ENCODE results near the gene ACAD8. TPM values are rescaled to one million over a fixed set of nuclear protein-coding genes. Genes with fewer than 3 reads are reported as not detected.
A peak's percentile ranks its signal among the peaks of the same experiment; 100 is the strongest.

Gene ACAD8
- total and polyA plus RNA-seq, 3 experiments from 2014 or later: 20.9 to 28.2 (median 27.1) TPM

GRCh38 chr11:134223836-134224709 lies 29.3 kb upstream of the ACAD8 start, which contains the start of the genes NCAPD3 and VPS26B:
Gene NCAPD3 (minus strand): TSS chr11:134223967. CDS start chr11:134223926, 41 bp downstream.
Gene VPS26B (plus strand): TSS chr11:134224671. CDS start chr11:134225123, 452 bp downstream.
- Mint-ChIP-seq H3K27me3 (peaks cover 0 to 5% of the 10 kb centered on the region in 2 donors), H3K4me1 (peaks cover 57 to 70% (median 67%) of the 10 kb centered on the region in 3 donors), H3K9me3 (no peaks in the 10 kb centered on the region), H3K36me3 (peaks cover 0 to 27% (median 7%) of the 10 kb centered on the region in 3 donors), H3K27ac (peak within 1 kb of the TSS; percentile 97 to 99 (median 98)), H3K4me3 (peak within 1 kb of the TSS; percentile 94 to 99 (median 97))
- peak; percentile 94 to 97 (median 95) for DNase-seq
- ChIA-PET CTCF (interaction anchor here (0.8 to 3.7 kb wide), 10 partner anchors 13 to 52 kb away, joined by 3 to 24 read pairs (median 6); partner anchors contain the start of genes ACAD8, GLB1L3 and THYN1), POLR2A (interaction anchor here (0.6 to 2.9 kb wide), 10 partner anchors 8 to 276 kb away, joined by 3 to 36 read pairs (median 4); partner anchors contain the start of genes ACAD8, GLB1L3 and THYN1)
- H3K4me1 ChIP-seq (ENCODE audit: insufficient read depth, low read length): peaks cover 40% of the 10 kb centered on the region
- peak within 1 kb of the TSS; percentile 87 for H3K4me3 ChIP-seq (ENCODE audit: low read length)
- H3K9me3 ChIP-seq (ENCODE audit: low read length): no peaks in the 10 kb centered on the region
- H3K27me3 ChIP-seq (ENCODE audit: insufficient read depth, low read length, poor library complexity, severe bottlenecking): no peaks in the 10 kb centered on the region
- H3K27ac ChIP-seq (ENCODE audit: low read depth, low read length): peak within 1 kb of the TSS; percentile 87
- H3K36me3 ChIP-seq (ENCODE audit: insufficient read depth, low read length): no peaks in the 10 kb centered on the region

- DNase-seq: peak; percentile 27 to 68 (median 33)
- Mint-ChIP-seq H3K27me3 (peaks cover 0 to 5% of the 10 kb centered on the region in 2 donors), H3K27ac (peak overlapping the region; percentile 80 to 99 (median 94)), H3K9me3 (no peaks in the 10 kb centered on the region), H3K4me3 (peak overlapping the region; percentile 91 to 99 (median 97)), H3K4me1 (peaks cover 67 to 76% (median 76%) of the 10 kb centered on the region in 3 donors), H3K36me3 (peaks cover 0 to 26% (median 7%) of the 10 kb centered on the region in 3 donors)
- Histone ChIP-seq H3K4me1 (ENCODE audit: insufficient read depth, low read length) (peaks cover 50% of the 10 kb centered on the region), H3K36me3 (ENCODE audit: insufficient read depth, low read length) (no peaks in the 10 kb centered on the region), H3K27me3 (ENCODE audit: insufficient read depth, low read length, poor library complexity, severe bottlenecking) (no peaks in the 10 kb centered on the region), H3K9me3 (ENCODE audit: low read length) (no peaks in the 10 kb centered on the region), H3K4me3 (ENCODE audit: low read length) (peak overlapping the region; percentile 87), H3K27ac (ENCODE audit: low read depth, low read length) (peak overlapping the region; percentile 55)
- POLR2A ChIA-PET: interaction anchor here (0.7 to 2.9 kb wide), 6 partner anchors 20 to 277 kb away, joined by 3 to 36 read pairs (median 8); partner anchors contain the start of genes ACAD8, GLB1L3 and THYN1
- CTCF ChIA-PET: interaction anchor here (0.8 to 3.7 kb wide), 10 partner anchors 14 to 51 kb away, joined by 3 to 24 read pairs (median 6); partner anchors contain the start of genes ACAD8, GLB1L3 and THYN1
Measured at GRCh38 chr11:134224710-134225664, 28.4 kb upstream of the ACAD8 start.

- Histone ChIP-seq H3K4me3 (ENCODE audit: low read length) (no peak overlapping the region), H3K36me3 (ENCODE audit: insufficient read depth, low read length) (no peaks in the 10 kb centered on the region), H3K9me3 (ENCODE audit: low read length) (no peaks in the 10 kb centered on the region), H3K27ac (ENCODE audit: low read depth, low read length) (no peak overlapping the region), H3K27me3 (ENCODE audit: insufficient read depth, low read length, poor library complexity, severe bottlenecking) (no peaks in the 10 kb centered on the region), H3K4me1 (ENCODE audit: insufficient read depth, low read length) (peaks cover 63% of the 10 kb centered on the region)
- Mint-ChIP-seq H3K27me3 (peaks cover 0 to 5% of the 10 kb centered on the region in 2 donors), H3K27ac (peak overlapping the region in 4 of 8 donors; percentile 32 to 68 (median 60)), H3K4me3 (peak overlapping the region; percentile 66 to 98 (median 95)), H3K9me3 (no peaks in the 10 kb centered on the region), H3K36me3 (peaks cover 0 to 29% (median 5%) of the 10 kb centered on the region in 3 donors), H3K4me1 (peaks cover 76 to 86% (median 78%) of the 10 kb centered on the region in 3 donors)
- no peak for DNase-seq
- POLR2A ChIA-PET: no interaction called here
- CTCF ChIA-PET: interaction anchor here (1.3 to 3.7 kb wide), 4 partner anchors 18 to 51 kb away, joined by 3 to 24 read pairs (median 10); partner anchors contain the start of gene GLB1L3
Measured at GRCh38 chr11:134226806-134227325, 26.5 kb upstream of the ACAD8 start.

- POLR2A ChIA-PET: interaction anchor here (0.8 kb wide), 1 partner anchor 25 kb away, joined by 3 read pairs; the partner anchor contains the start of genes ACAD8 and THYN1
- H3K4me1 ChIP-seq (ENCODE audit: insufficient read depth, low read length): peaks cover 66% of the 10 kb centered on the region
Measured at GRCh38 chr11:134228625-134229024, 24.7 kb upstream of the ACAD8 start.

GRCh38 chr11:134229126-134229790 lies 24.1 kb upstream of the ACAD8 start:
- no peaks in the 10 kb centered on the region for H3K27me3 Mint-ChIP-seq
- H3K4me3 Mint-ChIP-seq: peak overlapping the region; percentile 27 to 76 (median 58)
- ChIA-PET CTCF (interaction anchor here (1.1 to 1.3 kb wide), 4 partner anchors 15 to 47 kb away, joined by 4 to 5 read pairs (median 4); partner anchors contain the start of genes ACAD8, GLB1L3 and THYN1), POLR2A (interaction anchor here (0.8 kb wide), 1 partner anchor 24 kb away, joined by 3 read pairs; the partner anchor contains the start of genes ACAD8 and THYN1)
- Histone ChIP-seq H3K9me3 (ENCODE audit: low read length) (no peaks in the 10 kb centered on the region), H3K4me1 (ENCODE audit: insufficient read depth, low read length) (peaks cover 66% of the 10 kb centered on the region), H3K27ac (ENCODE audit: low read depth, low read length) (no peak overlapping the region), H3K27me3 (ENCODE audit: insufficient read depth, low read length, poor library complexity, severe bottlenecking) (no peaks in the 10 kb centered on the region), H3K4me3 (ENCODE audit: low read length) (peak overlapping the region; percentile 8), H3K36me3 (ENCODE audit: insufficient read depth, low read length) (no peaks in the 10 kb centered on the region)
- H3K27ac Mint-ChIP-seq: peak overlapping the region in 6 of 8 donors; percentile 19 to 93 (median 42)
- H3K9me3 Mint-ChIP-seq: no peaks in the 10 kb centered on the region
- no peak for DNase-seq
- peaks cover 0 to 28% (median 5%) of the 10 kb centered on the region in 3 donors for H3K36me3 Mint-ChIP-seq
- H3K4me1 Mint-ChIP-seq: peaks cover 73 to 77% (median 75%) of the 10 kb centered on the region in 3 donors

More at GRCh38 chr11:134228625-134229024, 24.7 kb upstream of the ACAD8 start:
- no peaks in the 10 kb centered on the region for H3K9me3 ChIP-seq (ENCODE audit: low read length)
- Mint-ChIP-seq H3K4me1 (peaks cover 75 to 83% (median 76%) of the 10 kb centered on the region in 3 donors), H3K36me3 (peaks cover 0 to 31% (median 5%) of the 10 kb centered on the region in 3 donors), H3K27me3 (peaks cover 0 to 5% of the 10 kb centered on the region in 2 donors), H3K27ac (peak overlapping the region in 6 of 8 donors; percentile 18 to 68 (median 50)), H3K4me3 (peak overlapping the region; percentile 53 to 76 (median 65)), H3K9me3 (no peaks in the 10 kb centered on the region)
- H3K27me3 ChIP-seq (ENCODE audit: insufficient read depth, low read length, poor library complexity, severe bottlenecking): no peaks in the 10 kb centered on the region
- CTCF ChIA-PET: interaction anchor here (1.2 kb wide), 2 partner anchors 25 to 47 kb away, joined by 4 read pairs; partner anchors contain the start of genes ACAD8, GLB1L3 and THYN1
- peak; percentile 20 to 72 (median 28) for DNase-seq
- no peaks in the 10 kb centered on the region for H3K36me3 ChIP-seq (ENCODE audit: insufficient read depth, low read length)
- no peak overlapping the region for H3K27ac ChIP-seq (ENCODE audit: low read depth, low read length)
- H3K4me3 ChIP-seq (ENCODE audit: low read length): no peak overlapping the region

GRCh38 chr11:134230339-134230738 lies 23.0 kb upstream of the ACAD8 start:
- Histone ChIP-seq H3K27me3 (ENCODE audit: insufficient read depth, low read length, poor library complexity, severe bottlenecking) (no peaks in the 10 kb centered on the region), H3K36me3 (ENCODE audit: insufficient read depth, low read length) (peaks cover 5% of the 10 kb centered on the region), H3K9me3 (ENCODE audit: low read length) (no peaks in the 10 kb centered on the region), H3K4me3 (ENCODE audit: low read length) (peak overlapping the region; percentile 8), H3K4me1 (ENCODE audit: insufficient read depth, low read length) (peaks cover 66% of the 10 kb centered on the region), H3K27ac (ENCODE audit: low read depth, low read length) (no peak overlapping the region)
- H3K9me3 Mint-ChIP-seq: no peaks in the 10 kb centered on the region
- POLR2A ChIA-PET: no interaction called here
- H3K27me3 Mint-ChIP-seq: no peaks in the 10 kb centered on the region
- peak overlapping the region in 5 of 7 donors; percentile 15 to 68 (median 38) for H3K4me3 Mint-ChIP-seq
- no peak for DNase-seq
- H3K36me3 Mint-ChIP-seq: peaks cover 0 to 34% (median 9%) of the 10 kb centered on the region in 3 donors
- CTCF ChIA-PET: interaction anchor here (1.1 to 1.7 kb wide), 3 partner anchors 14 to 46 kb away, joined by 4 to 5 read pairs (median 4); partner anchors contain the start of gene GLB1L3
- peaks cover 71 to 78% (median 76%) of the 10 kb centered on the region in 3 donors for H3K4me1 Mint-ChIP-seq
- peak overlapping the region in 7 of 8 donors; percentile 3 to 93 (median 61) for H3K27ac Mint-ChIP-seq

Data from CD8-positive, alpha-beta memory T cell (primary cell).